Effector memory CD4-positive, alpha-beta T cell (primary cell): ENCODE measurements around the gene FANCI.

Source experiments
- DNase-seq, 3 donors: peaks; one replicate each; pipeline ENCODE4 v3.0.0-alpha.2; 2020
- H3K27ac ChIP-seq: 2 replicates; pipeline ENCODE4 v1.7.0; 2013; ENCODE audit warnings: mild to moderate bottlenecking, low read length, moderate library complexity; ENCODE audit not compliant: insufficient read depth, poor library complexity, severe bottlenecking
- H3K27me3 ChIP-seq: replicated peaks from 2 replicates; pipeline ENCODE4 v1.7.0; 2013; ENCODE audit warnings: mild to moderate bottlenecking, low read length; ENCODE audit not compliant: insufficient read depth, control insufficient read depth, poor library complexity, severe bottlenecking
- H3K36me3 ChIP-seq: 2 replicates; pipeline ENCODE4 v1.7.0; 2013; ENCODE audit warnings: mild to moderate bottlenecking, low read length, moderate library complexity; ENCODE audit not compliant: control insufficient read depth, insufficient read depth
- H3K4me1 ChIP-seq: 2 replicates; pipeline ENCODE4 v1.7.0; 2013; ENCODE audit warnings: low read length, mild to moderate bottlenecking; ENCODE audit not compliant: control insufficient read depth, insufficient read depth, poor library complexity, severe bottlenecking
- H3K4me3 ChIP-seq: 2 replicates; pipeline ENCODE4 v1.7.0; 2013; ENCODE audit warnings: low read length, low read depth, mild to moderate bottlenecking; ENCODE audit not compliant: insufficient read depth, poor library complexity, severe bottlenecking
- H3K9me3 ChIP-seq: 2 replicates; pipeline ENCODE4 v1.7.0; 2013; ENCODE audit warnings: mild to moderate bottlenecking, low read length, moderate library complexity; ENCODE audit not compliant: control insufficient read depth

The FANCI gene

DNA sequence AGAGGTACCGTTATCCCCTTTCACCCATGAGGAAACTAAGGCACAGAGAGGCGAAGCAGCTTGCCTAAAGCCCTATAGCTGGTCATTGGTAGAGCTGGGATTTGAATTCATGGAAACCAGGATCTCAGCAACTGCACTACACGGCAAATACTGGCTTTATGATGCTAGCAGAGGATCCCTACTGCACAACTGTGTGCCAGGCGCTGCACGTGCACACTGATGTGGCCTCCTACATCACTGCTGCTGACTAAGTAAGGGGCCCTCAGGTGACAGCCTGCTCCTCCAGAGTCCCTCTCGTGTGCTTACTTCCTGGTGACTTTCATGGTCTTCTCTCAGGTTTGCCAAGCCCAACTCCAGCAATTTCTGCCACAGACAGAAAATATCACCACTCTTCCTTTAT lies 94.3 kb downstream of the FANCI start:
- no peaks in the 10 kb centered on the region for H3K27me3 ChIP-seq
- H3K4me3 ChIP-seq: no peak overlapping the region
- DNase-seq: no peak
- H3K9me3 ChIP-seq: no peaks in the 10 kb centered on the region
- H3K4me1 ChIP-seq: peaks cover 17% of the 10 kb centered on the region
- H3K27ac ChIP-seq: no peak overlapping the region
- H3K36me3 ChIP-seq: peaks cover 4% of the 10 kb centered on the region

DNA sequence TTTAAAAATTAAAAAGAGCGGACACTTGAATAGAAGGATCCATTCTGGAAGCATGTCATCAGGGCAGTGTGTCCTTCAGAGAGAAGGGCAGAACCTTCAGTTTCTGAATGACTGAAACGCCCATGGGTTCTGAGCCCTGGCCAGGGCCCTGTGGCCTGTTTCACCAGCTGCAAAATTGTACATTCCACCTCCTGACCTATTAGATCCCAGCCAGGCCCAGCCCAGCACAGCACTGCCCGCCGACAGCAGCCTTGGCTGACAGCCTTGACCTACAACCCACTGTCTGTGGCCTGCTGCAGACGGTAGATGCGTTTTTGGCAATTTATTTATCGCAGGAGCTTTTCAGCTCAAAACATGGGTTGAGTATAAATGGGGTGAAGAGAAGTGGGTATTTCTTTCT lies 96.8 kb downstream of the FANCI start:
- Histone ChIP-seq H3K4me3 (no peak overlapping the region), H3K9me3 (no peaks in the 10 kb centered on the region), H3K27ac (no peak overlapping the region), H3K4me1 (peaks cover under 1% of the 10 kb centered on the region), H3K27me3 (no peaks in the 10 kb centered on the region), H3K36me3 (no peaks in the 10 kb centered on the region)
- no peak for DNase-seq

DNA sequence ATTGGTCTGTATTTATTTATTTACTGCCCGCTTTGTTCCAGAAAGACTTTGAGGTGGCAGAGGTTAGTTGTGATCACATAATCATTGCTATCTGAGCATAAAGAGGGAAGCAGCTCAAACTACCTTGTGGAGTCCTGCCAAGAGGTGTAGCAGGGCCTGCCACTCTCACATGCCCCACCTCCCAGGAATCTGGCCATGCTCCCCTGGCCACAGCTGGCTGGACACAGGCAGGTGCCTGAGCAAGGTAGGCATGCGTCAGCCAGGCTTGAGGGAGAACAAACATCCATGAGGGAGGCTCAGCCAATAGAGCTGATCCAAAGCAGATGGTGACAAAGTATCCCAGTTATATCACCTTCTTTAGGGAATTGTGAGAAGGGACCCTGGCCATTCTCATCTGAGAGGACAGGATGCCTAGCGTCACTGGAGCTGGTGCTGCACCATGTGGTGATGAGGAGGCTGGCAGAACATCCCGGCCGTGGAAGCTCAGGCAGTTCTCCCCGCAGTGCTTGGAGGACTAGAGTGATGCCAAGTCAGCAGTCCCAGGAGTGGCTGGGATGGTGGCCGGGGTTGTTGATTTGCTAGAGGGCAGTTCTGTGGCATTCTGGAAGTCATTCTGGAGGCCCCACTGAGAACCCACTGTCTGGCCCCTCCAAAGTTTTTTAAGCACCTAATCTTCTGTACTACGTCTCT lies 97.7 kb downstream of the FANCI start:
- no peak overlapping the region for H3K4me3 ChIP-seq
- H3K4me1 ChIP-seq: no peaks in the 10 kb centered on the region
- no peaks in the 10 kb centered on the region for H3K9me3 ChIP-seq
- DNase-seq: no peak
- no peaks in the 10 kb centered on the region for H3K27me3 ChIP-seq
- no peaks in the 10 kb centered on the region for H3K36me3 ChIP-seq
- no peak overlapping the region for H3K27ac ChIP-seq

DNA sequence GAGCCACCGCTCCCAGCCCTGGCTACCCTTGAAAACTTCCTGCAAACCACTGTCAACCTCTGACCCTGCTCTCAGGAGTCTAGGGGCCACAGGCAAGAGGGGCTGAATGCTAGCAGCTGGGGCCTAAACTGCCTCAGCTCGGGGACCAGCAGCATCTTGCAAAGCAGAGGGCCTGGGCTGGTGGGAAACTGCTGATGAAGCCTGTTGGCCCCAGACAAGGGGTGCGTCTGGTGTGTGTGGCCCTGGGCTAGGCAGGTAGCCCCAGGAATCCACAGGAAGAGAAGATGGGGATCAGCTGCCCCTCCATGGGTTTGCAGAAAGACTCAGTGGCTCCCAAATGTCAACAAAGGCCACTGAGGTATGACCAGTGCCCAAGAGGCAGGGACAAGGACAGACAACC lies 99.1 kb downstream of the FANCI start:
- no peak overlapping the region for H3K4me3 ChIP-seq
- no peak for DNase-seq

DNA sequence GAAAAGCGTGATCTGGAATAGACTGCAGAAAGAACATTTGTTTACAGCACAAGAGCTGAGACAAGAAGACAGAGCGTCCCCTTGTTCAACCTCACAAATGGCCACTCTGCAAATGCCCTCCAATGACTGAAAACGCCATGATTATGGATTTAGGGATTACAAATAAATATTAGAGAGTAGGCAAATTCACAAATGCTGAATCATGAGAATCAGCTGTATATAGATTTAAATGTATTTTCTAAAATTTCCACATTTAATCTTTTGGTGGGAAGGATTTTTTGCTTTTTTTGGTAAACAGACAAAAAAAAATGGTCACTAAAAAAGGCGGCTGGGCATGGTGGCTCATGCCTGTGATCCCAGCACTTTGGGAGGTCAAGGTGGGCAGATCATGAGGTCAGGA lies 101.5 kb downstream of the FANCI start:
- Histone ChIP-seq H3K27ac (no peak overlapping the region), H3K4me3 (no peak overlapping the region), H3K4me1 (no peaks in the 10 kb centered on the region), H3K36me3 (no peaks in the 10 kb centered on the region), H3K9me3 (no peaks in the 10 kb centered on the region), H3K27me3 (no peaks in the 10 kb centered on the region)
- DNase-seq: no peak

More for the DNA sequence above, 99.1 kb downstream of the FANCI start:
- H3K27ac ChIP-seq: no peak overlapping the region
- no peaks in the 10 kb centered on the region for H3K27me3 ChIP-seq
- no peaks in the 10 kb centered on the region for H3K9me3 ChIP-seq
- no peaks in the 10 kb centered on the region for H3K4me1 ChIP-seq
- no peaks in the 10 kb centered on the region for H3K36me3 ChIP-seq

DNA sequence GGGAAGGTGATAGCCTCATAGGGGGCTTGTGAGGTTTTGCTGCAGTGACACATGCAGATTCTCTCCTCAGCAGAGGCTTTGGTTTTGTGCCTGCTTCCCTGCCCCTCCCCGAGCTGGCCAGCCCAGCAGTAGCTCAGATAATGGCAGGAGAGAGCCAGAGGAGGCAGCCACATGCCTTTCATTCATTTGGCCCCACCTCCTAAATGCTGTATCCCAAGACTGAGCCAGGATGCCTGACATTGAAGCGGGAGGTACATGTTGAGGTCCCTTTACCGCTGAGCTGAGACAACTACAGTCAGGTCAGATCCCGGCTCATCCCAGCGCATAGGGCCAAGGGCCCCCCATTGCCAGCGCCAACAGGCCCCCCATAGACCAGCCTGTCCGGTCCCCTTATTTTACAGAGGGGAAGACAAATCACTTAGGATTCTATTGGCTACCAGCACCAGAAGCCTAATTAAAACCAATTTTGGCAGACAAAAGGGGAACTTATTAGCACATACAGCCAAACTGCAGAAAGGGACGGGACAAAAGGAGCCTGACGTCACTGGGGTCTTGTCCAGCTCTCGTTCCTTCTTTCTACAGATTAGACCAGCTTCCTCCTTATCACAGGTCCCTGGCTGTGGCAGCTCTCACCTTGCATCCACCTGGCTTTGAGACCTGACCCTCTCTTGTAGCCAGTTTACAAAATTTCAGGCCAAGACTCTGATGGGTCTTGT lies 102.9 kb downstream of the FANCI start:
- Histone ChIP-seq H3K27me3 (no peaks in the 10 kb centered on the region), H3K4me3 (no peak overlapping the region), H3K36me3 (no peaks in the 10 kb centered on the region), H3K9me3 (no peaks in the 10 kb centered on the region), H3K27ac (no peak overlapping the region), H3K4me1 (no peaks in the 10 kb centered on the region)
- DNase-seq: no peak

DNA sequence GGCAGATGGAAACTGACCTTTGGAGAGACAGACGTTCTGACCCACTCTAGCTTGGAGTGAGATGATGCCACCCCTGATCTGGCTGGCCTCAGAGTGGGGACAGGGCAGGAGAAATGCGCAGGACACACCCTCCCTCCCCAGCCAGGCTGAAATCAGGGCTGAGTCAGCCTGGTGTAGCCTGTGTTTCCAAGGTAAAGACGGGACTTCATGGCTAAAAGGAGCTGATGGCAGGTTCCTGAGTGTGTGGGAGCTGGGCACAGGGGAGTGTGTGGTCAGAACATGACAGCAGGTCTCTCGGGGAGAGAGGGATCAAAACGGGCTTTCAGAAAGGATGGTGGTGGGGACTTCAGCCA lies 105.4 kb downstream of the FANCI start:
- Histone ChIP-seq H3K36me3 (no peaks in the 10 kb centered on the region), H3K27ac (no peak overlapping the region), H3K27me3 (no peaks in the 10 kb centered on the region), H3K4me3 (no peak overlapping the region), H3K9me3 (no peaks in the 10 kb centered on the region), H3K4me1 (no peaks in the 10 kb centered on the region)
- DNase-seq: no peak

DNA sequence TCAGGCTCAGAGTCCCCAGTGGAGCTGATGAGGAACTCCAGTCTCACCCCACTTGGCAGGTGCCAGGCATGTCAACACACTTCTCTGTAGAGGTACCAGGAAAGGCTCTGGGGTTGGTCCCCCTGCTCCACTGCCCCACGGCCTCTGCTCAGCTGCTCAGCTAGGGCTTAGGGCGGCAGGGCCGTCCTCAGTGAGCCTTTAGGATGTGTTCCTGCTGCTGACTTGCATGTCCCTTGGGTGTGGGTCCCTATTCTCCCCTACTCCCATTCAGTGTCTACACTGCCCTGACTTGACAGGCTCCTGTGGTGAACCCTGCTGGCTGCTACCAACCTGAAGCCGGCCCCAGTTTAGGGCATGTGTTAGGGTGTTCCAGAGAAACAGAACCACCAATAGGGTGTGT lies 108.7 kb downstream of the FANCI start:
- Histone ChIP-seq H3K27me3 (peaks cover 15% of the 10 kb centered on the region), H3K4me1 (no peaks in the 10 kb centered on the region), H3K4me3 (no peak overlapping the region), H3K36me3 (no peaks in the 10 kb centered on the region), H3K27ac (no peak overlapping the region), H3K9me3 (no peaks in the 10 kb centered on the region)
- DNase-seq: no peak

DNA sequence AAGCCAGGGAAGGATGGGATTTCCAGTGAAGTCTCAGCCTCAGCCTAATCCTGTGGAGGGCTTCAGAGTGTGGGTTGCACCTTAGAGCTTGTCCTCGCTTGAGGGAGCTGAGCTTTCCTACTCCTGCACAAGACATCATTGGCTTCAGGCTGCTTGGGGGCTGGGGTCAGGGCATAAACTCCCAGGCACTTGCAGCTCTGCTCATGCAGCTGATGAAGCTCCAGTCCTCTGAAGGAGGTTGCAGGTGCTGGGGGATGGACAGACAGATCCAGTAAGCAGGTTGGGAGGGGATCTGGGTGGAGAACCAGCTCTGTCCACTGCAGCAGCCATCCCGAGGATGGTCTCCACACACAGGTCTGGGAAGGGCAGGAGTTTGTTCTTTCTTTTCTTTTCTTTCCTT lies 110.2 kb downstream of the FANCI start:
- H3K9me3 ChIP-seq: no peaks in the 10 kb centered on the region
- DNase-seq: no peak
- H3K4me1 ChIP-seq: peaks cover 6% of the 10 kb centered on the region
- no peak overlapping the region for H3K27ac ChIP-seq
- H3K27me3 ChIP-seq: peaks cover 27% of the 10 kb centered on the region
- no peaks in the 10 kb centered on the region for H3K36me3 ChIP-seq
- no peak overlapping the region for H3K4me3 ChIP-seq

DNA sequence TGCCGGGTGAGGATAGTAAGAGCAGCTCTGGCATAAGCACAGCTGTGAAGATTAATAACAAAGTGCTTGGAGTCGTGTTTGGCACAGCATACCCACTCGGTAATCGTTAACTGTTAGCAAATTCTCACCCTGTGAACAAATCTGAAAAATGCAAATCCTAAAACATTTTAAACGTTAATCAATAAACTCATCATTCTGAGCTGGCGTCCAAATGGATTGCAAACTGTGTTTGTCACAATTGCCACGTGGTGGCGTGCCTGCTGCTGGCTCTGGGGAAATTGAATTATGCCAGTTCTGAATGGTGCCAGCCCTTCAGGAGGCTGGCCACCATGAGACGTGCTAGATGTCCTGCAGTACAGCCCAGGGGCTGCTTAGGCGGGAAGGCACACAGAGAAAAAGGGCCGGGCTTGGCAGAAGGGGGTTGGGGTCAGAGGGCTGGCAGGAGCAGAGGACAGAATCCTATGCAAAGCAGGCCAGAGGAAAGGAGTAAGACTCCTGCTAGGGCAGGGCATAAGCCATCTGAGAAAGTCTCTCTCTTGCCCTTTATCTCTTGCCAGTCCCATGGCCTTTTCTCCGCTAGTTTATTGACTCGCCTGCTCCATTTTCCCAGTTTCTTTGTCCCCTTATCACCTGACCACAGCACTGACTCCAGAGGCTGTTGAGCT lies 113.0 kb downstream of the FANCI start:
- Histone ChIP-seq H3K36me3 (no peaks in the 10 kb centered on the region), H3K4me1 (peaks cover 12% of the 10 kb centered on the region), H3K27me3 (peaks cover 54% of the 10 kb centered on the region), H3K4me3 (no peak overlapping the region), H3K9me3 (no peaks in the 10 kb centered on the region), H3K27ac (no peak overlapping the region)
- no peak for DNase-seq
